Neural progenitor cell (in vitro differentiated cells): Measurements from ENCODE around the gene WDFY2. TPM values are rescaled to one million over a fixed set of nuclear protein-coding genes. Genes with fewer than 3 reads are reported as not detected.

ENCODE experiments used
- DNase-seq: peaks from one replicate; pipeline ENCODE4 v3.0.0-alpha.2; 2016; ENCODE audit warnings: low spot score
- H2AFZ ChIP-seq: fragments of 200-600 bp; sonication (generic); replicated peaks from 2 replicates; pipeline ENCODE4 v1.6.1; 2016; ENCODE audit warnings: antibody characterized with exemption
- H3F3A ChIP-seq: fragments of 200-600 bp; sonication (generic); 2 replicates; pipeline ENCODE4 v1.6.1; 2016; ENCODE audit warnings: antibody characterized with exemption, low read depth
- H3K27ac ChIP-seq: fragments of 200-600 bp; sonication (generic); 2 replicates; pipeline ENCODE4 v1.5.1; 2016; ENCODE audit warnings: mild to moderate bottlenecking
- H3K27me3 ChIP-seq: fragments of 200-600 bp; sonication (generic); 2 replicates; pipeline ENCODE4 v1.6.1; 2016; ENCODE audit warnings: mild to moderate bottlenecking, moderate library complexity
- H3K36me3 ChIP-seq: fragments of 200-600 bp; sonication (generic); 2 replicates; pipeline ENCODE4 v1.5.1; 2016
- H3K4me1 ChIP-seq: fragments of 200-600 bp; sonication (generic); 2 replicates; pipeline ENCODE4 v1.6.1; 2016; ENCODE audit warnings: mixed run types
- H3K4me2 ChIP-seq: fragments of 200-600 bp; sonication (generic); 2 replicates; pipeline ENCODE4 v1.6.1; 2016
- H3K4me3 ChIP-seq: fragments of 200-600 bp; sonication (generic); 2 replicates; pipeline ENCODE4 v1.5.1; 2016
- H3K79me2 ChIP-seq: fragments of 200-600 bp; sonication (generic); 2 replicates; pipeline ENCODE4 v1.6.1; 2016; ENCODE audit warnings: low read depth
- H3K9ac ChIP-seq: fragments of 200-600 bp; sonication (generic); 2 replicates; pipeline ENCODE4 v1.6.1; 2016
- H3K9me3 ChIP-seq: fragments of 200-600 bp; sonication (generic); 2 replicates; pipeline ENCODE4 v1.5.1; 2016; ENCODE audit warnings: low read depth
- H4K20me1 ChIP-seq: fragments of 200-600 bp; sonication (generic); 2 replicates; pipeline ENCODE4 v1.6.1; 2016; ENCODE audit warnings: low read depth
- H3K27ac Mint-ChIP-seq: 3 replicates; pipeline ENCODE4 v1.8.0; 2021; ENCODE audit warnings: mixed read lengths
- H3K27me3 Mint-ChIP-seq: 2 replicates; pipeline ENCODE4 v1.8.0; 2022; ENCODE audit warnings: low read depth, mild to moderate bottlenecking, inconsistent platforms, moderate library complexity, mixed read lengths; ENCODE audit not compliant: insufficient read depth
- H3K36me3 Mint-ChIP-seq: 3 replicates; pipeline ENCODE4 v1.8.0; 2021; ENCODE audit warnings: mixed read lengths
- H3K4me1 Mint-ChIP-seq: 3 replicates; pipeline ENCODE4 v1.8.0; 2021; ENCODE audit warnings: mixed read lengths
- H3K4me3 Mint-ChIP-seq: 3 replicates; pipeline ENCODE4 v1.8.0; 2021; ENCODE audit warnings: mild to moderate bottlenecking, moderate library complexity, mixed read lengths
- H3K9me3 Mint-ChIP-seq: 3 replicates; pipeline ENCODE4 v1.8.0; 2020; ENCODE audit warnings: mixed read lengths
- EZH2 ChIP-seq: fragments of 200-600 bp; sonication (generic); IDR thresholded peaks from 2 replicates; pipeline ENCODE4 v1.6.1; 2017; ENCODE audit warnings: antibody characterized with exemption, mild to moderate bottlenecking, moderate library complexity
- EZH2phosphoT487 ChIP-seq: fragments of 200-600 bp; sonication (generic); IDR thresholded peaks from 2 replicates; pipeline ENCODE4 v1.6.1; 2017; ENCODE audit warnings: antibody characterized with exemption
- total RNA-seq: library from RNA; depleted of rRNA; stranded (reverse); fragments of >200 nt; gene quantifications from 2 replicates; pipeline ENCODE4 v1.2.3, GENCODE V29; 2015; ENCODE audit warnings: low replicate concordance
- TF ChIP-seq, protein P1 (sequence below): fragments of 200-600 bp; sonication (generic); IDR thresholded peaks from 2 replicates; pipeline ENCODE4 v1.5.1; 2017; ENCODE audit warnings: antibody characterized with exemption, mild to moderate bottlenecking

WDFY2 gene
- total RNA-seq, 1 donor from 2014 or later, result 18.3 TPM

DNA sequence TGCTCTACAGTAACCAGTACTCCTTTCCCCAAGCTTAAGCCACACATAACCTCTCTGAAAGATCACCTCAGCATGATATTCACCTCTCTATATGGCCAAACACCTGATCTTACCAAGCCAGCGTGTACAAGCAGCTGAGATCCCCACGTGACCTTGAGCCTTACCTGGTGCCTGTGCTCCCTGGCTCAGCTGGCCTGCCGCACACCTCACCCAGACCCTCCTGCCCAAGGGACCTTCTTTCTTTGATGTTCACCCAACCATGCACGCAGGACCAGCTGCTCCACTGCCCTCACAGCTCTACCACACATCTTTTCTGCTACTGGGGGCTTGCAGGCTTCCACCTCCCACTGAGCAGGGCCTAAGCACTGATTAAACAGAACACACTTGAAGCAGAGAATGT, 210.7 kb downstream of the WDFY2 start:
- Mint-ChIP-seq H3K27ac (peak overlapping the region; percentile 84), H3K36me3 (peaks cover 5% of the 10 kb centered on the region), H3K9me3 (no peaks in the 10 kb centered on the region), H3K4me1 (peaks cover 36% of the 10 kb centered on the region), H3K27me3 (no peaks in the 10 kb centered on the region), H3K4me3 (no peak overlapping the region)
- H3K4me3 ChIP-seq, result no peak overlapping the region
- H3K4me2 ChIP-seq, result no peak overlapping the region
- H2AFZ ChIP-seq, result no peak overlapping the region
- peaks cover 18% of the 10 kb centered on the region for H3K4me1 ChIP-seq
- no peaks in the 10 kb centered on the region for H3K79me2 ChIP-seq
- no peaks in the 10 kb centered on the region for H3F3A ChIP-seq
- no peak overlapping the region for H3K9ac ChIP-seq
- no peak for DNase-seq
- TF ChIP-seq EZH2phosphoT487 (no peak), EZH2 (no peak)
- TF ChIP-seq, protein P1, sequence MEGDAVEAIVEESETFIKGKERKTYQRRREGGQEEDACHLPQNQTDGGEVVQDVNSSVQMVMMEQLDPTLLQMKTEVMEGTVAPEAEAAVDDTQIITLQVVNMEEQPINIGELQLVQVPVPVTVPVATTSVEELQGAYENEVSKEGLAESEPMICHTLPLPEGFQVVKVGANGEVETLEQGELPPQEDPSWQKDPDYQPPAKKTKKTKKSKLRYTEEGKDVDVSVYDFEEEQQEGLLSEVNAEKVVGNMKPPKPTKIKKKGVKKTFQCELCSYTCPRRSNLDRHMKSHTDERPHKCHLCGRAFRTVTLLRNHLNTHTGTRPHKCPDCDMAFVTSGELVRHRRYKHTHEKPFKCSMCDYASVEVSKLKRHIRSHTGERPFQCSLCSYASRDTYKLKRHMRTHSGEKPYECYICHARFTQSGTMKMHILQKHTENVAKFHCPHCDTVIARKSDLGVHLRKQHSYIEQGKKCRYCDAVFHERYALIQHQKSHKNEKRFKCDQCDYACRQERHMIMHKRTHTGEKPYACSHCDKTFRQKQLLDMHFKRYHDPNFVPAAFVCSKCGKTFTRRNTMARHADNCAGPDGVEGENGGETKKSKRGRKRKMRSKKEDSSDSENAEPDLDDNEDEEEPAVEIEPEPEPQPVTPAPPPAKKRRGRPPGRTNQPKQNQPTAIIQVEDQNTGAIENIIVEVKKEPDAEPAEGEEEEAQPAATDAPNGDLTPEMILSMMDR, result no peak
- H4K20me1 ChIP-seq, result no peaks in the 10 kb centered on the region
- no peaks in the 10 kb centered on the region for H3K27me3 ChIP-seq
- H3K9me3 ChIP-seq, result no peaks in the 10 kb centered on the region
- no peak overlapping the region for H3K27ac ChIP-seq
- H3K36me3 ChIP-seq, result no peaks in the 10 kb centered on the region

DNA sequence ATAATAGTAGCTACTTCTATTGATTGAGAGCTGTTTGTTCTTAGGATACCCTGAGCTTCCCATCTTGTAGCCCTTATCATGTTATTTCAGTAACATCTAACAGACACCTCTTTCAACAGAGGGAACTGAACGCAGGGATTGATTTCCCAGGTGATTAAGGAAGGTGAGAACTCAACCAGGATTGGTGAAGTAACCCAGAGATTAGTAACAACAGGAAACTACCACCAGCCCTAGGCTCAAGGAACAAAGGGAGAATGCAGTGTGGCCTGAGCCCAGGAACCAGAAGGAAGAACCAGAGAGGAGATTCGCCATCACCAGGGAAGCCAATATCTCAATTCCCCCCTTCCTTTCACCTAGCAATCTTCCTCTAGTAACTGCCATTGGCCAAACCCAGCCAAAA, 211.2 kb downstream of the WDFY2 start:
- H3K4me1 Mint-ChIP-seq, result peaks cover 39% of the 10 kb centered on the region
- peaks cover 23% of the 10 kb centered on the region for H3K4me1 ChIP-seq
- no peak overlapping the region for H3K9ac ChIP-seq
- no peak for DNase-seq
- H3K36me3 Mint-ChIP-seq, result peaks cover 5% of the 10 kb centered on the region
- H3K4me2 ChIP-seq, result no peak overlapping the region
- H2AFZ ChIP-seq, result no peak overlapping the region
- H3K36me3 ChIP-seq, result no peaks in the 10 kb centered on the region
- no peaks in the 10 kb centered on the region for H3K79me2 ChIP-seq
- no peaks in the 10 kb centered on the region for H3K9me3 Mint-ChIP-seq
- TF ChIP-seq EZH2phosphoT487 (no peak), EZH2 (no peak)
- TF ChIP-seq, protein P1, result no peak
- no peak overlapping the region for H3K4me3 ChIP-seq
- no peaks in the 10 kb centered on the region for H4K20me1 ChIP-seq
- H3K9me3 ChIP-seq, result no peaks in the 10 kb centered on the region
- H3K27me3 ChIP-seq, result no peaks in the 10 kb centered on the region
- no peaks in the 10 kb centered on the region for H3F3A ChIP-seq
- H3K27me3 Mint-ChIP-seq, result no peaks in the 10 kb centered on the region
- no peak overlapping the region for H3K4me3 Mint-ChIP-seq
- no peak overlapping the region for H3K27ac ChIP-seq
- H3K27ac Mint-ChIP-seq, result no peak overlapping the region

DNA sequence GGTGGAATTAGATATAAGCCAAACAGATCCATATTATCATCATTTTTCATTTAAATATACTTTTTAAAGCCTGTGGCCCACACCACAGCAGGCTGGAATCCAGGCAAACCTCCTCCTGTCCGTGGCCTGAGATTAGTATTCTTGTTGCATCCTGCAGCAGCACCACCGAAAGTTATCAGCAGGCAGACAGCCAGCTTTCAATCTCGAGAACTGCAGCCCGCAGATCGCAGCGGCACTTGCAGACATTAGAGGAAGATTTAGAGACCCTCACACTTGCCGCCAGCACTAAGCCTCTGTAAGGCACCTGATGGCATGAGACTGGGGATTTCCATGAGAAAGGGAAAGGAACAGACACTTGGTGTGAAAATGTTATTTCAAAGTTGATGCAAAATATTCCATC, 212.3 kb downstream of the WDFY2 start:
- Histone ChIP-seq H4K20me1 (peaks cover 7% of the 10 kb centered on the region), H3K9me3 (no peaks in the 10 kb centered on the region), H3K9ac (no peak overlapping the region), H2AFZ (no peak overlapping the region), H3F3A (peaks cover 11% of the 10 kb centered on the region), H3K27me3 (no peaks in the 10 kb centered on the region), H3K4me1 (peaks cover 33% of the 10 kb centered on the region), H3K36me3 (no peaks in the 10 kb centered on the region), H3K4me3 (no peak overlapping the region), H3K27ac (no peak overlapping the region), H3K4me2 (no peak overlapping the region), H3K79me2 (no peaks in the 10 kb centered on the region)
- Mint-ChIP-seq H3K36me3 (peaks cover 5% of the 10 kb centered on the region), H3K27me3 (no peaks in the 10 kb centered on the region), H3K4me1 (peaks cover 47% of the 10 kb centered on the region), H3K27ac (no peak overlapping the region), H3K4me3 (no peak overlapping the region), H3K9me3 (no peaks in the 10 kb centered on the region)
- no peak for DNase-seq
- TF ChIP-seq, protein P1, result no peak
- TF ChIP-seq EZH2 (no peak), EZH2phosphoT487 (no peak)
